HEK293T (cell line): ENCODE measurements around the gene PGAM2.

Experiments
- CTCF ChIA-PET: fragments of 350-600 bp; formaldehyde crosslinking; extraction: SDS; loops from one replicate; lab custom pipeline; 2021; ENCODE audit warnings: antibody characterized with exemption, inconsistent platforms; lab: Yijun Ruan, JAX
- POLR2A ChIA-PET: fragments of 350-600 bp; formaldehyde crosslinking; extraction: SDS; loops from one replicate; lab custom pipeline; 2020; ENCODE audit warnings: antibody characterized with exemption, inconsistent platforms; lab: Yijun Ruan, JAX
- DNase-seq: peaks from one replicate; pipeline ENCODE4 v3.0.0; 2012; ENCODE audit warnings: mixed read lengths; ENCODE audit errors: extremely low spot score
- ARNT ChIP-seq: fragments of 450-650 bp; IDR thresholded peaks from 2 replicates; pipeline ENCODE4 v1.6.1; 2017; ENCODE audit warnings: mild to moderate bottlenecking
- BHLHE40 ChIP-seq: fragments of 450-650 bp; IDR thresholded peaks from 2 replicates; pipeline ENCODE4 v1.6.1; 2016; ENCODE audit warnings: mild to moderate bottlenecking, moderate library complexity, borderline replicate concordance
- CTBP1 ChIP-seq: fragments of 450-650 bp; IDR thresholded peaks from 2 replicates; pipeline ENCODE4 v1.6.1; 2016; ENCODE audit warnings: borderline replicate concordance
- ELF4 ChIP-seq: fragments of 450-650 bp; IDR thresholded peaks from 2 replicates; pipeline ENCODE4 v1.6.1; 2017; ENCODE audit warnings: antibody characterized with exemption
- FOXA1 ChIP-seq: fragments of 450-650 bp; IDR thresholded peaks from 2 replicates; pipeline ENCODE4 v1.6.1; 2016; ENCODE audit warnings: mild to moderate bottlenecking
- FOXK2 ChIP-seq: fragments of 450-650 bp; IDR thresholded peaks from 2 replicates; pipeline ENCODE4 v1.6.1; 2016; ENCODE audit warnings: mild to moderate bottlenecking
- FOXM1 ChIP-seq: fragments of 450-650 bp; IDR thresholded peaks from 2 replicates; pipeline ENCODE4 v1.6.1; 2017; ENCODE audit warnings: mild to moderate bottlenecking, borderline replicate concordance
- HDGF ChIP-seq: fragments of 450-650 bp; IDR thresholded peaks from 2 replicates; pipeline ENCODE4 v1.6.1; 2017; ENCODE audit warnings: antibody characterized with exemption, borderline replicate concordance
- L3MBTL2 ChIP-seq: fragments of 450-650 bp; conservative IDR thresholded peaks from 2 replicates; pipeline ENCODE4 v1.6.1; 2016; ENCODE audit warnings: mild to moderate bottlenecking
- LEF1 ChIP-seq: fragments of 450-650 bp; IDR thresholded peaks from 2 replicates; pipeline ENCODE4 v1.6.1; 2017; ENCODE audit warnings: mild to moderate bottlenecking, borderline replicate concordance
- NFRKB ChIP-seq: fragments of 450-650 bp; IDR thresholded peaks from 2 replicates; pipeline ENCODE4 v1.6.1; 2016; ENCODE audit warnings: mild to moderate bottlenecking, moderate library complexity
- SP1 ChIP-seq: fragments of 450-650 bp; IDR thresholded peaks from 2 replicates; pipeline ENCODE4 v1.6.1; 2017
- SUZ12 ChIP-seq: fragments of 450-650 bp; IDR thresholded peaks from 2 replicates; pipeline ENCODE4 v1.6.1; 2016; ENCODE audit warnings: mild to moderate bottlenecking
- TARDBP ChIP-seq: fragments of 450-650 bp; IDR thresholded peaks from 2 replicates; pipeline ENCODE4 v1.6.1; 2016
- ZNF384 ChIP-seq: fragments of 450-650 bp; IDR thresholded peaks from 2 replicates; pipeline ENCODE4 v1.6.1; 2016
- TF ChIP-seq, protein P1 (sequence below): fragments of 450-650 bp; IDR thresholded peaks from 2 replicates; pipeline ENCODE4 v1.6.1; 2016

Gene PGAM2

DNA sequence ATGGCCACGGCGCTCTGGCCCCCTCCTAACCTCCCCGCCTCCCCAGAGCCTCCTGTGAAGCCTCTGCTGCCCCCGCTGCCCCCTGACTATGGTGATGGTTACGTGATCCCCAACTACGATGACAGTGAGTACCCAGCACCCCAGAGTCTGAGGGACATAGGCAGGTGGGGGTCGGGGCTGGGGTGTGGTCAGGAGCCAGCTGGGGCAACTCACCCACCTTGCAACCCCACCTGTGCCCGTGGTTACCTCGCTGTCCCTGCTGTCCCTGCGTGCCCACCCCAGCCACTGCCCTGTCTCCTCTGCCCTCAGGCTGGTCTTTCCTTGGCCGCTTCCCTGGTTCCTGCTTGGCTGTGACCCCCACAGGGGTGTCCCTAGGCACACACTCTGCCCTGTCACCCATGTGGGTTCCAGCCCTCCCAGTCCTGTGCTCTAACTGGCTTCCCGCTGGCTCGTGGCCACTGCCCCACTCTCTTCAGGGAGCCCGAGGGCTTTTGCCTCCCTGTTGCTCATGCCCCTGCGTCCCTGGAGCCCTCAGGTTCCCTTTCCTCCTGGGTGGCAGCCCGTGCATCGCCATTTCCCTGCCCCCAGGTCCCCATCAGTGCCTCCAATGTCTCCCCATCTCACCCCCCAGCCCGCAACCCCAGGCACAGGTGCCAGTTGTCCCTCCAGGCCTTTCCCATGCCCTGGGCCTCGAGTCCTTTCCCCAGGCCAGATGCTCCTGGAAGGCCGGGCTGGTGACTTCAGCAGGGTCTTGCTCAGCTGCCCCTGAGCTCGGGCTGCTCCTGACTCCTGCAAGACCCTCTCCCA lies 42.8 kb upstream of the PGAM2 start:
- TF ChIP-seq BHLHE40 (no peak), FOXM1 (no peak), ZNF384 (no peak), TARDBP (no peak), SP1 (no peak), ELF4 (no peak), L3MBTL2 (no peak), HDGF (no peak), FOXA1 (no peak), SUZ12 (no peak), LEF1 (no peak)
- no peak for DNase-seq
- ChIA-PET POLR2A (no interaction called here), CTCF (no interaction called here)

DNA sequence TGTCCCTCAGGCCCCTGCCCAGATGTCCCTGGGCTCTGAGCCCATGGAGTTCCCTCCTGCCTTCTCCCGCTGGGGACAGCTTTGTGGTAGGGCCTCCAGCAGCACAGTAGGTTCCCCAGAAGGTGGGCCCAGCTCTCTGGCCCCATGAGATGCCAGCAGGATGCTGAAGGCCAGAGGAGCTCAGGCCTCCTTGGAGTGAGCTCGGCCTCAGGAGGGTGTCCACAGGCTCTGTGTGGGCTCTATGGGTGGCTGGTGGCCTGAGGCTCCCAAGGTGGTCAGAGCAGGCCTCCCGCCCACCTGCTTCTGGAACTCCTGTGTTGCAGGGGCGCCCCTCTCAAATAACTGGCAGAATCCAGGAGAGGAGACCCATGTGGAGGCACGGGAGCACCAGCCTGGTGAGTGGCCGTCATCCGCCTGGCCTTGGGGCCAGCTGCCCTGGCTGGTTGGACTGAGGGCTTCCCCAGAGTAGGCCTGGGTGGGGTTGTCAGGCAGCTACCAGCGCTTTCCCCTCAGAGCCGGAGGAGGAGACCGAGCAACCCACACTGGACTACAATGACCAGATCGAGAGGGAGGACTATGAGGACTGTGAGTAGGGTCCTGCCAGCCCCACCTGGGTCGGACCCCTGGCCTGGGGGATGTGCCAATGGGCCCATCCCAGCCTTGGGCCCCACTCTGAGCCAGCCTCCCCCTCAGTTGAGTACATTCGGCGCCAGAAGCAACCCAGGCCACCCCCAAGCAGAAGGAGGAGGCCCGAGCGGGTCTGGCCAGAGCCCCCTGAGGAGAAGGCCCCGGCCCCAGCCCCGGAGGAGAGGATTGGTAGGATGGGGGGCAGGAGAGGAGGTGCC lies 42.0 kb upstream of the PGAM2 start:
- CTCF ChIA-PET = no interaction called here

DNA sequence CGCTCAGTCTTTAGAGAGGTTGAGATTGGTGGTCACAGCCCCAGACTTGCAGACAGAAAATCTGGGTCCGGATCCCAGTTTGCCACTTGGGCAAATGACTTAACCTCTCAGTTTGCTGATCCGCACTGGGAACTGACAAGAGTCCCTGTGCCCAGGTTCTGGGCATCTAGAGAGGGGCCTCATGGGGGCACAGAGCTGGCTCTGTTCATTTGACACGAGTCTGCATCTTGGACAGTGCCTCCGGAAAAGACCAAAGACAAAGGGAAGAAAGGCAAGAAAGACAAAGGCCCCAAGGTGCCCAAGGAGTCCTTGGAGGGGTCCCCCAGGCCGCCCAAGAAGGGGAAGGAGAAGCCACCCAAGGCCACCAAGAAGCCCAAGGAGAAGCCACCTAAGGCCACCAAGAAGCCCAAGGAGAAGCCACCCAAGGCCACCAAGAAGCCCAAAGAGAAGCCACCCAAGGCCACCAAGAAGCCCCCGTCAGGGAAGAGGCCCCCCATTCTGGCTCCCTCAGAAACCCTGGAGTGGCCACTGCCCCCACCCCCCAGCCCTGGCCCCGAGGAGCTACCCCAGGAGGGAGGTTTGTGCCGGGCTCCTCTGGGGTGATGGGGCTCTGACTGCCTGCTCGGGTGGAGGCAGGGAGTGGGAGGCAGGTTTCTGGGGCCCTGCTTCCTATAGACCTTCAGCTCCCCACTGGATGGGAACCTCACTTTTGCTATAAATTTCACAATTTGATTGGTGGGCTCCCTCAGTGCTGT lies 41.1 kb upstream of the PGAM2 start:
- no peak for TF ChIP-seq BHLHE40
- TF ChIP-seq, protein P1, sequence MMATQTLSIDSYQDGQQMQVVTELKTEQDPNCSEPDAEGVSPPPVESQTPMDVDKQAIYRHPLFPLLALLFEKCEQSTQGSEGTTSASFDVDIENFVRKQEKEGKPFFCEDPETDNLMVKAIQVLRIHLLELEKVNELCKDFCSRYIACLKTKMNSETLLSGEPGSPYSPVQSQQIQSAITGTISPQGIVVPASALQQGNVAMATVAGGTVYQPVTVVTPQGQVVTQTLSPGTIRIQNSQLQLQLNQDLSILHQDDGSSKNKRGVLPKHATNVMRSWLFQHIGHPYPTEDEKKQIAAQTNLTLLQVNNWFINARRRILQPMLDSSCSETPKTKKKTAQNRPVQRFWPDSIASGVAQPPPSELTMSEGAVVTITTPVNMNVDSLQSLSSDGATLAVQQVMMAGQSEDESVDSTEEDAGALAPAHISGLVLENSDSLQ = no peak
- TF ChIP-seq FOXK2 = no peak
- no peak for TF ChIP-seq SUZ12
- TF ChIP-seq LEF1 = no peak
- no peak for TF ChIP-seq HDGF
- TF ChIP-seq ARNT = no peak
- TF ChIP-seq L3MBTL2 = no peak
- TF ChIP-seq ELF4 = no peak
- no peak for TF ChIP-seq TARDBP
- CTCF ChIA-PET = no interaction called here
- DNase-seq = no peak
- POLR2A ChIA-PET = interaction anchor here (1.2 to 1.3 kb wide), 2 partner anchors 17 to 62 kb away, joined by 3 to 7 read pairs; partner anchors contain the start of genes DBNL and POLD2

More for the DNA sequence above, 42.0 kb upstream of the PGAM2 start:
- no peak for TF ChIP-seq FOXM1
- no peak for TF ChIP-seq ARNT
- no peak for TF ChIP-seq SUZ12
- no peak for TF ChIP-seq L3MBTL2
- no peak for TF ChIP-seq ELF4
- no peak for TF ChIP-seq NFRKB
- TF ChIP-seq HDGF = no peak
- TF ChIP-seq SP1 = no peak
- no peak for TF ChIP-seq CTBP1
- TF ChIP-seq LEF1 = no peak
- no peak for TF ChIP-seq FOXK2
- DNase-seq = no peak
- POLR2A ChIA-PET = interaction anchor here (1.3 kb wide), 1 partner anchor 16 kb away, joined by 7 read pairs; the partner anchor contains the start of gene POLD2

GRCh38 chr7:44105832-44106231 lies 40.5 kb upstream of the PGAM2 start:
- POLR2A ChIA-PET = interaction anchor here (0.8 to 1.2 kb wide), 3 partner anchors 10 to 61 kb away, joined by 3 to 5 read pairs (median 3); partner anchors contain the start of genes DBNL and POLD2
- CTCF ChIA-PET = no interaction called here
- no peak for DNase-seq
- TF ChIP-seq, protein P1 = no peak
- TF ChIP-seq ZNF384 = no peak
- TF ChIP-seq FOXM1 = no peak

- no peak for TF ChIP-seq ARNT
- TF ChIP-seq SP1 = no peak
- no peak for TF ChIP-seq NFRKB
- no peak for TF ChIP-seq FOXM1
- TF ChIP-seq LEF1 = no peak
- TF ChIP-seq ZNF384 = no peak
- TF ChIP-seq, protein P1 = no peak
- no peak for TF ChIP-seq FOXA1
- TF ChIP-seq BHLHE40 = no peak
- no peak for TF ChIP-seq ELF4
- TF ChIP-seq SUZ12 = no peak
- DNase-seq = no peak
- CTCF ChIA-PET = no interaction called here
- POLR2A ChIA-PET = interaction anchor here (0.8 to 1.2 kb wide), 3 partner anchors 11 to 61 kb away, joined by 3 to 5 read pairs (median 3); partner anchors contain the start of genes DBNL and POLD2
Observed at GRCh38 chr7:44104860-44105771, 39.7 kb upstream of the PGAM2 start.
